Measurements from ENCODE around the gene AGER. TPM values are rescaled to one million over a fixed set of nuclear protein-coding genes. Genes with fewer than 3 reads are reported as not detected.
"Not testable (repeated sequence)": the region's sequence is repeated elsewhere in the genome, so short reads cannot be mapped to it uniquely, and the experiment has no call there.

Gene AGER
- total RNA-seq, 2 experiments from 2014 or later: 15.5 to 16.4 TPM

DNA sequence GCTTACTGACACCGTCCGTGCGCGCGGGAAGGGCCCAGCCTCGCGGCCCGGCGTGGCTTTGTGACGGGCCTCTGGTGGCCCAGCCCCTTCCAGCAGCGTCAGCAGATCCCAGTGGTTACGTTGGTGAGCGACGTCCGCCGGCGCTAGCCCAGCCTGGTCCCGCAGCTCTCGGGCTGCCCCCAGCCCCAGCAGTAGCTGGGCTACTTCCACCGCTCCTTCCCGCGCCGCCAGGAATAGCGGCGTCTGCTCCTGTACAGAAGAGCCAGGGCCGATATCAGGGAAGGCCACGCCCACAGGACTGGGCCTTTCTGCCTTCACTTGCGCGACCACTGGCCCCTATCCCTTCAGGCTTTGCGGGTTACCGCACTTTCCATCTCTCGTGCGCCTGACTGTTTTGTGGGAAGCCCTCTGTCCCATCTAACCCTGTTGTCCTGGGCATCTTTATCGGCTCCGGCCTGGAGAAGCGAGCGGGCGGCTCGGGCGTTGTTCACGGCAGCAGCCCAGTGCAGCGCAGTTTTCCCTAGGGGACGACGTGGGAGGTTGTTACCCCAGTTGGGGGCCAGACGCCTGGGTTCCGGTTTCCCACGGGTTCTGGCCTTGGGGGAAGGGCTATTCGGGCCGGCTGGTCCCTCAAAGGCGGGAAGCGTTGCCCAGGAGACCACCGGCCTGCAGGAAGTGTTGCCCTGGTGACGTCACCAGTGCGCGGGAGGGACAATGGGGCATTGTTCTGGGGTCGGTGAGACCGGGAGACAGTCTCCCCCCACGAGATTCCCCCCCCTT lies 12.0 kb upstream of the AGER start:
- peaks cover 22% of the 10 kb centered on the region for H3K4me1 Mint-ChIP-seq (ENCODE audit: low read depth)
- TF ChIP-seq, protein P1, sequence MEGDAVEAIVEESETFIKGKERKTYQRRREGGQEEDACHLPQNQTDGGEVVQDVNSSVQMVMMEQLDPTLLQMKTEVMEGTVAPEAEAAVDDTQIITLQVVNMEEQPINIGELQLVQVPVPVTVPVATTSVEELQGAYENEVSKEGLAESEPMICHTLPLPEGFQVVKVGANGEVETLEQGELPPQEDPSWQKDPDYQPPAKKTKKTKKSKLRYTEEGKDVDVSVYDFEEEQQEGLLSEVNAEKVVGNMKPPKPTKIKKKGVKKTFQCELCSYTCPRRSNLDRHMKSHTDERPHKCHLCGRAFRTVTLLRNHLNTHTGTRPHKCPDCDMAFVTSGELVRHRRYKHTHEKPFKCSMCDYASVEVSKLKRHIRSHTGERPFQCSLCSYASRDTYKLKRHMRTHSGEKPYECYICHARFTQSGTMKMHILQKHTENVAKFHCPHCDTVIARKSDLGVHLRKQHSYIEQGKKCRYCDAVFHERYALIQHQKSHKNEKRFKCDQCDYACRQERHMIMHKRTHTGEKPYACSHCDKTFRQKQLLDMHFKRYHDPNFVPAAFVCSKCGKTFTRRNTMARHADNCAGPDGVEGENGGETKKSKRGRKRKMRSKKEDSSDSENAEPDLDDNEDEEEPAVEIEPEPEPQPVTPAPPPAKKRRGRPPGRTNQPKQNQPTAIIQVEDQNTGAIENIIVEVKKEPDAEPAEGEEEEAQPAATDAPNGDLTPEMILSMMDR (IDR thresholded peaks at IDR 0.05): no peak
- H3K4me3 Mint-ChIP-seq: peak overlapping the region; percentile 94
- no peaks in the 10 kb centered on the region for H3K9me3 Mint-ChIP-seq
- ChIA-PET CTCF (interaction anchor here (0.8 to 4.4 kb wide), 10 partner anchors 17 to 78 kb away, joined by 3 to 32 read pairs (median 4); partner anchors contain the start of genes AGPAT1, ATF6B and FKBPL), POLR2A (interaction anchor here (0.6 to 2.0 kb wide), 7 partner anchors 9 to 772 kb away, joined by 3 to 13 read pairs (median 4); partner anchors contain the start of genes AGPAT1, BRD2, FKBPL and RNF5)
- intact Hi-C loops (cut with micrococcal nuclease): loop anchor here (2.0 kb wide), 2 partner anchors 17 to 65 kb away; partner anchors contain the start of genes FKBPL and RNF5
- peaks cover 5% of the 10 kb centered on the region for H3K36me3 Mint-ChIP-seq (ENCODE audit: low read depth)
- H3K27me3 Mint-ChIP-seq: no peaks in the 10 kb centered on the region
- DNase-seq (peak; percentile 87), ATAC-seq (no peak)
- peak overlapping the region; percentile 100 for H3K27ac Mint-ChIP-seq

DNA sequence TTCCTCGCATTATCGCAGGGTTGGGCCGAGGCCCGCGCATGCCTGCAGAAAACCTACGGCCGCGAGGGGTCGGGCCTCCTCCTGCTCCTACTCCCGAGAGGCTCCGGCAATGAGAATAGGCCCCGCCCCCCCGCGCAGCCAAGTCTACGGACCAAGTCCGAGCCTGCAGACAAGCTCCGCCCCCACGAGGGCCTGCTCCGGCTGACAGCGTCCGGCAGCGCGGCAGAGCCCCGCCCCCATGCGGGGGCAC lies 11.5 kb upstream of the AGER start:
- CTCF ChIA-PET: interaction anchor here (0.8 to 4.4 kb wide), 10 partner anchors 16 to 78 kb away, joined by 3 to 32 read pairs (median 4); partner anchors contain the start of genes AGPAT1, ATF6B and FKBPL
- H3K9me3 Mint-ChIP-seq: no peaks in the 10 kb centered on the region
- peak overlapping the region; percentile 94 for H3K4me3 Mint-ChIP-seq
- DNase-seq (peak; percentile 100), ATAC-seq (peak; percentile 88)
- H3K27ac Mint-ChIP-seq: peak overlapping the region; percentile 99
- intact Hi-C loops (cut with micrococcal nuclease): loop anchor here (2.0 kb wide), 2 partner anchors 17 to 65 kb away; partner anchors contain the start of genes FKBPL and RNF5
- peaks cover 7% of the 10 kb centered on the region for H3K36me3 Mint-ChIP-seq (ENCODE audit: low read depth)
- TF ChIP-seq, protein P1 (IDR thresholded peaks at IDR 0.05): no peak
- peaks cover 22% of the 10 kb centered on the region for H3K4me1 Mint-ChIP-seq (ENCODE audit: low read depth)
- H3K27me3 Mint-ChIP-seq: no peaks in the 10 kb centered on the region
- POLR2A ChIA-PET: interaction anchor here (1.0 to 2.0 kb wide), 5 partner anchors 9 to 66 kb away, joined by 3 to 13 read pairs (median 4); partner anchors contain the start of genes AGPAT1, FKBPL and RNF5

DNA sequence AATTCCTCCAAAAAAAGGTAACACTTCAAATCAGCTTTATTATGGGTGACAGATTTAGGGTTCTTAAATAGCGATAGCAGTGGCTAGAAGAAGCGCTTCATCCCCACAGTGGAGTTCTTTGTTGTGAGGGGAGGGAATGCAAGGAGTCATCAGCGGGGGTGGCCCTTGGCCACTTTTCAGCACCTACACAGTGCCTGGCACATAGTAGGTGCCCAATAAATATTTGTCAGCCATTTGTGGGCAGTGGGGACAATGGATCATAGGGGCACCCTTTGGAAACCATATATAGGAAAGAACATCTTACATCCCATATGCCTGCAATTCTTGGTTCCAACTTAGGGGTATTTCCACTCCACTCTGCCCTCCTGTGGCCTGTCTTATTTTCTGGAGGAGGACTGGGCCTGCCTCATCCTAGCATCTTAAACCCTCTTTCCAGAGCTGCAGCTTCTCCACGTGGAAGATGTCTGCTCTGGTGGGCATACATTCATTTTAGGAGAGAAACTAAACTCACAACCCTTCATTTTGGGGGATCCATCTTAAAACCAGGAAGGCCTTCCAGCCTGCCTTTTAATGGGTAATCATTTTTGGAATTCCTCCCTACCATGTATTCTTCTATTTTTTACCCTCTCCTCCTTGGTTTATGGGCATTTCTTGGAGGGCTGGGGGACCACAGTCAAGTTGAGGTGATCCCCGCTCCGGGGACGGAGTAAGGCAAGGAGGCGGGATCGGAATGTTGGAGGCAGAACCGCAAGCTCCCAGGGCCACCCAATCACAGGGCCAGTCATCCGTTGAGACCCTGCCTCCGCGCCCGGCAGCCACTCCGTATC lies 11.0 kb upstream of the AGER start:
- POLR2A ChIA-PET: interaction anchor here (1.0 to 2.0 kb wide), 5 partner anchors 8 to 65 kb away, joined by 3 to 13 read pairs (median 4); partner anchors contain the start of genes AGPAT1, FKBPL and RNF5
- Mint-ChIP-seq H3K27me3 (no peaks in the 10 kb centered on the region), H3K27ac (peak overlapping the region; percentile 99), H3K4me1 (ENCODE audit: low read depth) (peaks cover 22% of the 10 kb centered on the region), H3K9me3 (no peaks in the 10 kb centered on the region), H3K4me3 (peak overlapping the region; percentile 94), H3K36me3 (ENCODE audit: low read depth) (peaks cover 7% of the 10 kb centered on the region)
- peak; percentile 59 for DNase-seq
- no peak for ATAC-seq
- TF ChIP-seq, protein P1 (IDR thresholded peaks at IDR 0.05): peak; percentile 68
- CTCF ChIA-PET: interaction anchor here (0.8 to 4.4 kb wide), 10 partner anchors 16 to 77 kb away, joined by 3 to 32 read pairs (median 4); partner anchors contain the start of genes AGPAT1, ATF6B and FKBPL
- intact Hi-C loops (cut with micrococcal nuclease): loop anchor here (2.0 kb wide), 2 partner anchors 16 to 64 kb away; partner anchors contain the start of genes FKBPL and RNF5

DNA sequence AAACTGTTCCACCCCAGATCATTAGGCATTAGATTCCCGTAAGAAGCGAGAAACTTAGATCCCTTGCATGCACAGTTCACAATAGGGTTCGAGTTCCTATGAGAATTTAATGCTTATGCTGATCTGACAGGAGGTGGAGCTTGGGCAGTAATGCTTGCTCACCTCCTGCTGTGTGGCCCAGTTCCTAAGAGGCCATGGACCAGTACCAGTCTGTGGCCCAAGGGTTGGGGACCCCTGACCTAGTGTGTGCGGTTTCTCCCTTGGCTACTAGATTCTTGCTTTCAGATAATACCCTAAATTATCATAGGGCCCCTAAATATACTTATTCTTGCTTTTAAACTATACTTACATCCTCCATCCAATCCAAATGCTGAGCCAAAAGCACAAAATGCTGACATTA lies 10.3 kb upstream of the AGER start:
- H3K36me3 Mint-ChIP-seq (ENCODE audit: low read depth): peaks cover 8% of the 10 kb centered on the region
- H3K27me3 Mint-ChIP-seq: no peaks in the 10 kb centered on the region
- intact Hi-C loops (cut with micrococcal nuclease): loop anchor here (2.0 kb wide), 2 partner anchors 16 to 64 kb away; partner anchors contain the start of genes FKBPL and RNF5
- H3K4me3 Mint-ChIP-seq: peak overlapping the region; percentile 94
- ChIA-PET POLR2A (interaction anchor here (1.6 to 2.0 kb wide), 2 partner anchors 17 to 22 kb away, joined by 4 to 13 read pairs; partner anchors contain the start of genes AGPAT1 and RNF5), CTCF (interaction anchor here (1.5 to 4.4 kb wide), 2 partner anchors 65 to 77 kb away, joined by 10 to 32 read pairs; partner anchors contain the start of genes ATF6B and FKBPL)
- no peaks in the 10 kb centered on the region for H3K9me3 Mint-ChIP-seq
- peaks cover 22% of the 10 kb centered on the region for H3K4me1 Mint-ChIP-seq (ENCODE audit: low read depth)
- TF ChIP-seq, protein P1 (IDR thresholded peaks at IDR 0.05): no peak
- ATAC-seq (no peak), DNase-seq (no peak)
- peak overlapping the region; percentile 99 for H3K27ac Mint-ChIP-seq

DNA sequence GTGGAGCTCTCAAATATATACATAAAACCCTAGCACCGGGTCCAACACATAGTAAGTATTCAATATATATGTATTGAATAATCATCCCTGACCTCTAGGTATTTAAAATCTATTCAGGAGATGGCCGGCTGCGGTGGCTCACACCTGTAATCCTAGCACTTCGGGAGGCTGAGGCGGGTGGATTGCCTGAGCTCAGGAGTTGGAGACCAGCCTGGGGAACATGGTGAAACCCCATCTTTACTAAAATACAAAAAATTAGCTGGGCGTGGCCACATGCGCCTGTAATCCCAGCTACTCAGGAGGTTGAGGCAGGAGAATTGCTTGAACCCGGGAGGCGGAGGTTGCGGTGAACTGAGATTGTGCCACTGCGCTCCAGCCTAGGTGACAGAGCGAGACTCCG lies 9.0 kb upstream of the AGER start:
- ATAC-seq; H3K9me3 Mint-ChIP-seq; DNase-seq; intact Hi-C loops (cut with micrococcal nuclease); H3K27me3 Mint-ChIP-seq: not testable (repeated sequence)
- ChIA-PET CTCF (interaction anchor here (0.8 to 4.4 kb wide), 4 partner anchors 14 to 760 kb away, joined by 3 to 32 read pairs (median 3); partner anchors contain the start of gene HLA-DMA), POLR2A (interaction anchor here (1.0 to 7.2 kb wide), 4 partner anchors 14 to 645 kb away, joined by 3 to 72 read pairs (median 3); partner anchors contain the start of genes AGPAT1, ATF6B, RNF5 and TAP2)
- Mint-ChIP-seq H3K36me3 (ENCODE audit: low read depth) (peaks cover 21% of the 10 kb centered on the region), H3K4me3 (peak overlapping the region; percentile 97), H3K27ac (peak overlapping the region; percentile 99), H3K4me1 (ENCODE audit: low read depth) (peaks cover 33% of the 10 kb centered on the region)

All from activated CD8-positive, alpha-beta T cell treated with anti-CD3 and anti-CD28 coated beads for 36 hours (primary cell).